H1 (cell line): Measurements from ENCODE around the gene PTH1R. TPM values are rescaled to one million over a fixed set of nuclear protein-coding genes. Genes with fewer than 3 reads are reported as not detected.

Experiments used
- CEBPB ChIP-seq: IDR thresholded peaks from 2 replicates; pipeline ENCODE4 v1.6.1; 2012; ENCODE audit warnings: low read depth, low read length
- CREB1 ChIP-seq: IDR thresholded peaks from 2 replicates; pipeline ENCODE4 v1.6.1; 2012; ENCODE audit warnings: inconsistent platforms
- GTF2F1 ChIP-seq: IDR thresholded peaks from 2 replicates; pipeline ENCODE4 v1.6.1; 2012; ENCODE audit warnings: low read depth, low read length, improper control_type of control experiment, borderline replicate concordance
- SP4 ChIP-seq: IDR thresholded peaks from 2 replicates; pipeline ENCODE4 v1.6.1; 2012; ENCODE audit warnings: low read length, inconsistent platforms
- polyA plus RNA-seq, 7 experiments: library from polyadenylated mRNA; depleted of rRNA in 3 of 7; stranded (reverse) in 5 of 7; unstranded in 2 of 7; fragments of >200 nt in 5 of 7; fragments of 200-250 nt in 2 of 7; gene quantifications; 1 replicate in 5 of 7; 2 replicates in 1 of 7; 4 replicates in 1 of 7; pipeline versions ENCODE4 v1.2.1 to v1.2.3, GENCODE V29; 2011 to 2013; ENCODE audit warnings: missing spikeins in 2 of 7, mixed read lengths in 2 of 7
- total RNA-seq: library from RNA; stranded (reverse); fragmentation: NEBNext Ultra II Directional; extraction: Animal tissue kit (Norgen Biotek cat#: 25700); gene quantifications from 2 replicates; pipeline ENCODE4 v1.2.1, GENCODE V29; 2021

The PTH1R gene
- total and polyA plus RNA-seq, 2 of the 8 experiments (the other 6 are each of a cell fraction or from before 2014, with no cell fraction given): 0.57 to 1.5 TPM

- no peak for TF ChIP-seq CEBPB
- no peak for TF ChIP-seq CREB1
- no peak for TF ChIP-seq SP4
- TF ChIP-seq GTF2F1: no peak
Measured at GRCh38 chr3:46844397-46844796, 33.1 kb upstream of the PTH1R start (continued).
